ENCODE results near the gene LRRC38.

Gene LRRC38

DNA sequence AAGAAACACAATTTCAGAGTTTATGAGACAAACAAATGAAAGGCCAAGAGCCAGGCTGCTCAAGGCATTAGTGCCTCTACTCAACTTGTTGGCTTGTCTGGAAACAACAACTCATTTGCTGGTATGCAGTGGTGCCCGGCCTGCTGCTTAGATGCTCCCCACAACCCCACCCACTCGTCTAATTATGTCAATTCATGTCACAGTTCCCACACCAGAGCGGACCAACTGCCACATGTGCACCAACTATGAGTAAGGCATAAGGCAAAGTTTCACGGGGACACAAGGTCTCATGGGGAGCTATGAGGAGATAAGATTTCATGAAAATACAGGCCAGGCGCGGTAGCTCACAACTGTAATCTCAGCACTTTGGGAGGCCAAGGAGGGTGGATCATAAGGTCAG, 34.5 kb upstream of the LRRC38 start:
- TF ChIP-seq, protein P1, sequence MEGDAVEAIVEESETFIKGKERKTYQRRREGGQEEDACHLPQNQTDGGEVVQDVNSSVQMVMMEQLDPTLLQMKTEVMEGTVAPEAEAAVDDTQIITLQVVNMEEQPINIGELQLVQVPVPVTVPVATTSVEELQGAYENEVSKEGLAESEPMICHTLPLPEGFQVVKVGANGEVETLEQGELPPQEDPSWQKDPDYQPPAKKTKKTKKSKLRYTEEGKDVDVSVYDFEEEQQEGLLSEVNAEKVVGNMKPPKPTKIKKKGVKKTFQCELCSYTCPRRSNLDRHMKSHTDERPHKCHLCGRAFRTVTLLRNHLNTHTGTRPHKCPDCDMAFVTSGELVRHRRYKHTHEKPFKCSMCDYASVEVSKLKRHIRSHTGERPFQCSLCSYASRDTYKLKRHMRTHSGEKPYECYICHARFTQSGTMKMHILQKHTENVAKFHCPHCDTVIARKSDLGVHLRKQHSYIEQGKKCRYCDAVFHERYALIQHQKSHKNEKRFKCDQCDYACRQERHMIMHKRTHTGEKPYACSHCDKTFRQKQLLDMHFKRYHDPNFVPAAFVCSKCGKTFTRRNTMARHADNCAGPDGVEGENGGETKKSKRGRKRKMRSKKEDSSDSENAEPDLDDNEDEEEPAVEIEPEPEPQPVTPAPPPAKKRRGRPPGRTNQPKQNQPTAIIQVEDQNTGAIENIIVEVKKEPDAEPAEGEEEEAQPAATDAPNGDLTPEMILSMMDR (IDR thresholded peaks at IDR 0.05): no peak

DNA sequence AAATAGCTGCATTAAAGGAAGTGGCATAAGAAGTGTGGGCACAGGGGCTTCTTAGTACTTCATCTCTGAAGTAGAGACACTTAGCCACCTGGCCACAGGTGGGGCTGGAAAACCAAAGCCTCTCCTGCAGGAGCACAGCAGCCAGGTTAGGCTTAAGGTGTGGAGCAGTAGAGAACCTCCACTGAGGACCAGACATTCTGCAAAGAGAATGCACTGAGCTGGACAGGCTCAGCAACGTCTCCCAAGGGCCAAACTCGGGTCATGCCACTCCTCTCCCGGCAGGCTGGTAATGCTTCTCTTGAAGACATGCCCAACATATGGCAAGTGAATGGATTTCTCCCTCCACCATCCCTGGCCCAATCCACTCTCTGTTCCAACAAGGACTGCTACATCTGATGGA, 33.0 kb upstream of the LRRC38 start:
- TF ChIP-seq, protein P1 (IDR thresholded peaks at IDR 0.05): no peak

DNA sequence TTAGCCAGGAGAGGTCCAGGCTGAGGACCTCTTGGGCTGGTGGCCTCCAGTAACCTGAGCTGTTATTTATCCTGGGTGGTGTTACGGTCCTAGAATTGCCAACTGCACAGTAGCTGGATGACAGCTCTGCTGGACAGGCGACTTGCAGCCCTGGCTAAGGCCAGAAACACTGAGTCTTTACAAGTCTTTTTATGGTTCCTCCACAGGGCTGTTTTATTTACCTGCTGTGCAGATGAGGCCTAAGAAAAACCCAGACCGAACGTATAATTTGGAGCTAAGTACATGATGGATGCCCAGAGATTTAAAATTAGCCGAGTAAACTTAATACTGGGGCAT, 30.4 kb upstream of the LRRC38 start:
- TF ChIP-seq, protein P1 (IDR thresholded peaks at IDR 0.05): no peak; the same call in none of the 2 replicates

DNA sequence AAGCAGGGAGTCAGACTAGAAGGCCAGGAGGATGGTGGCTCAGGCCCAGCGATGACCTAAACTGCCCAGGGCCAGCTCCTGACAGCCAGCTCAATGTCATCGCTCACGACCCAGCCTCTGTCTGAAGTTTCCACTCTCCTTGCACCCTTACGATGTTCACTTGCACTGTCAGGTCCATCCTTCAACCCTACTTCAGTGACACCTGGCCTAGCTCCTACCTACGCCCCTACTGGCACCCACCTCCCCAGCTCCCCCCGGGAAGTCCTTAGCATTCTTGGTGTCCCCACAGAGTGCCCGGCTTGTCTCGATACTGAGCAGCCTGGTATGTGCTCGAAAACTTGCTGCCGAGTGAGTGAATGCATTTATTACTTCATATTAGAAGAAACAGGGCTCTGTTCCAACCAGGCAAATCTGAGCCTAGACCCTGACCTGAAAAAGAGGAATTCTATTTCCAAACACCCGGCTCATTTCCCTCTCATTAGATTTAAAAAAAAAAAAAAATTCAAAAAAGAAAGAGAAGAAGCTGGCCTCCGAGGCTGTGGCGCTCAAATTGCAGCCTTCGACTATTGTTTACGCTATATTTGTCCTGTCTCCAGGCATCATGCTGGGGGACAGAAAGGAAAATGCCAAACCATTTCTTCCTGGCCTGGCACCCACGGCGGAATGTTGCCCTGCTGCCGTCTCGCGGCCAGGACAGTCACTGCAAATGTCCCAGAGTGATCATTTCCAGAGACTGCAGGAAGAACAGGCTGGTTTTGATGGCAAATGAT, 29.8 kb upstream of the LRRC38 start:
- TF ChIP-seq, protein P1 (IDR thresholded peaks at IDR 0.05): peak; percentile 86

DNA sequence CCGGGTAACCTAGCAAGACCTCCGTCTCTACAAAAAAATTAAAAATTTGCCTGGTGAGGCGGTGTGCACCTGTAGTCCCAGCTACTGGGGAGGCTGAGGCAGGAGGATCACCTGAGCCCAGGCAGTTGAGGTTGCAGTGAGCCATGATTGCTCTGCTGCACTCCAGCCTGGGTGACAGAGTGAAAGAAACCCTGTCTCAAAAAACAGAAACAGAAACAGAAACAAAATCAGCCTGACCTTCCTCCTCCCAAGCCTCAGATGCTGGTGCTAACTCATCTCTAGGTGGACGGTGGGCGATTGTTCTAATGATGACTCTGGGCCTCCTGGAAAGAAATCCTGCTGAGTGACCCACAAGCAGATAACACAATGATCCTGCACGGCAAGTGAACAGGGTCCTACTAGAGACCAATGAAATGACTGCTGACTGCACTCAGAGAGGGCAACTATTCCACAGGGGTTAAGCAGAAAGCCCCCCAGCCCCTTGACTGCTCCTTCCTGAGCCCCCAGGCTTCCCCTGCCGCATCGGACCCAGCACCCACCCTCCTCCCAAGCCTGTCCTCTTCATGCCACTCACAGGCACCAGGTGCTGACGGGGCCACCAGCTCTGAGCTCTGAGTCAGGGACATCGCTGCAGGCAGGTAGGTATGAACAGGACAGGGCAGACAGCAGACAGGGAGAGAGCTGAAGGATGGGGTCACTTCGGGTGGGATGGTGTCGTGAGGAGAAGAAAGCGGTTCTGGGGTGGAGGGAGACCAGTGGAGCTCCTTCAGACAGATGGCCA, 27.8 kb upstream of the LRRC38 start:
- TF ChIP-seq, protein P1 (IDR thresholded peaks at IDR 0.05): no peak

DNA sequence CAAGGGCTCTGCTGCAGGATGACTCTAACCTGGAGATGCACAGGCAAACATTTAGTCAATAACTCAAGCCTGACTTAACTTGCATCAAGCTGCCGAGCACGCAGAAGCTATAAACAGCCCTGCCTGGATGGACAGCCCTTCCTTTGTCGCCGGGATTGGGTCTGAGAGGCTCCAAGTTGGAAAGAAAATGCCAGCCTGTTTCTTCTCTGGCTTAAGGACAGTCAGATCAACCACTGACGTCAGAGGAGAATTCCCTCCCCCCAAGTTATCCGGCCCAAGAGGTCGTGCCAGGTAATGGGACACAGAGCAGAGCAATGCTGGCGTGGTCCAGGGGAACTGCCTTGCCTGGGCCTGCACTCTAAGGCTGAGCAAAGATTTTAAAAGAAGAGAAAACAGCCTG, 27.1 kb upstream of the LRRC38 start:
- TF ChIP-seq, protein P1 (IDR thresholded peaks at IDR 0.05): no peak

DNA sequence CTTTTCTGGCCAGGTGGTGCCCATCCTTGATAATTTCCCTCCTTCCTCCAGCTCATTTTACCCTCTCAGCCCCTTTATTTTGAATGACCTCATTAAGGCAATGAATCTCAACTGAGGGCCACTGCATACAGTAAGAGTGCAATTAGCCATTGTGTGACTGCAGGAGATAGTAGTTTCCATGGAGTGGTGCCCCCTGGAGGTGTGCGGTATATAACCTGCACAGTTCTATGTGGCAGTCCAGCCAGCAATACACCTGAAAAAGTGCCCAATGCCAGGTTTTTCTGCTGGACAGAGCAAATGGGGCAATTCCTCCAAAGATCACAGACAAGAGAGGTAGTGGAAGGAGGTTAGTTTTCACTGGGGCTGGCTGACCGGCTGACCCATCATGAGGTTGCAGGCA, 25.9 kb upstream of the LRRC38 start:
- TF ChIP-seq, protein P1 (IDR thresholded peaks at IDR 0.05): no peak
